Choroid plexus epithelial cell (primary cell): ENCODE measurements around the gene EIPR1.

ENCODE experiments used
- DNase-seq: peaks from one replicate; pipeline ENCODE4 v3.0.0-alpha.2; 2010; ENCODE audit warnings: low read depth
- H3K4me3 ChIP-seq: 2 replicates; pipeline ENCODE4 v1.5.1; 2011; ENCODE audit warnings: low read depth, mild to moderate bottlenecking, control low read depth, low read length, moderate library complexity
- CTCF ChIP-seq: conservative IDR thresholded peaks from 2 replicates; pipeline ENCODE4 v1.5.1; 2011; ENCODE audit warnings: low read depth, mild to moderate bottlenecking, control low read depth, inconsistent platforms, low read length, moderate library complexity

The EIPR1 gene

DNA sequence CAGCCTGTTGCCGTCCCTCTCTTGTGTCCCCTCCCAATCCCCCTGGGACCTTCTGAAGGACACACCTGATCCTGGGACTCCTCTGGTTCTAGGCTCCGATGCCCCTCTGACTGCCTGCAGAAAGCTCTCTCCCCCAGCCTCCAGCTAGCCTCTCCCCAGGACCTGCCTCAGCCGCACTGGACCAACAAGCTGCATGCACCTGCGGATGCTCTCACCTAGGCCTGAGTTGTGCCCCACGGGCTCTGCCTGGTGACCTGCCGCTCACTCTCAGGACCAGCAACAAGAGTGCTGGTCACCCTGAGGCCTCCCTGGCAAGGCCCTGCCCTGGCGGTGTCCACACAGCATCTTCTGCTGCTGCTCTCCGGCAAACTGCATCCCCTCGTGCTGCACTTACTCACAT, 63.0 kb downstream of the EIPR1 start:
- DNase-seq, result no peak
- TF ChIP-seq CTCF, result no peak
- H3K4me3 ChIP-seq, result no peak overlapping the region

GRCh38 chr2:3313781-3314375, 63.7 kb downstream of the EIPR1 start:
- DNase-seq, result peak; percentile 16
- H3K4me3 ChIP-seq, result no peak overlapping the region
- TF ChIP-seq CTCF, result no peak

GRCh38 chr2:3312576-3313345, 64.9 kb downstream of the EIPR1 start:
- TF ChIP-seq CTCF, result no peak
- no peak overlapping the region for H3K4me3 ChIP-seq
- DNase-seq, result no peak

DNA sequence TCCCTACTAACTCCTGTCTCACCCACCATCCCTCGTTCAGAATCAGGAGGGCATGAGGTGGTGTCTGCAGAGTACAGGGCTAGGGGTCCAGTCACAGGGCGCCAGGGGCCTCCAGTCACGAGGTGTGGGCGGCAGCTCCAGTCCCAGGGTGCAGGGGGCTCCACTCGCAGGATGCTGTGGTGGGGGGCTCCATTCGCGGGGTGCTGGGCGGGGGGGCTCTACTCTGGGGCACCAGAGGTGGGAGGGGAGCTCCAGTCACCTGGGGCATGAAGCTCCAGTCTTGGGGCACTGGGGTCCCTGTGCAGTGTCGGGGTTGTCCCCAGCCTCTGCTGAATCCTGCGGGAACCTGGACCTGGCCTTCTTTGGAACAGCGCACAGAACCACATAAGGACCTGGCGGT, 66.0 kb downstream of the EIPR1 start:
- no peak for DNase-seq
- TF ChIP-seq CTCF, result no peak
- no peak overlapping the region for H3K4me3 ChIP-seq

DNA sequence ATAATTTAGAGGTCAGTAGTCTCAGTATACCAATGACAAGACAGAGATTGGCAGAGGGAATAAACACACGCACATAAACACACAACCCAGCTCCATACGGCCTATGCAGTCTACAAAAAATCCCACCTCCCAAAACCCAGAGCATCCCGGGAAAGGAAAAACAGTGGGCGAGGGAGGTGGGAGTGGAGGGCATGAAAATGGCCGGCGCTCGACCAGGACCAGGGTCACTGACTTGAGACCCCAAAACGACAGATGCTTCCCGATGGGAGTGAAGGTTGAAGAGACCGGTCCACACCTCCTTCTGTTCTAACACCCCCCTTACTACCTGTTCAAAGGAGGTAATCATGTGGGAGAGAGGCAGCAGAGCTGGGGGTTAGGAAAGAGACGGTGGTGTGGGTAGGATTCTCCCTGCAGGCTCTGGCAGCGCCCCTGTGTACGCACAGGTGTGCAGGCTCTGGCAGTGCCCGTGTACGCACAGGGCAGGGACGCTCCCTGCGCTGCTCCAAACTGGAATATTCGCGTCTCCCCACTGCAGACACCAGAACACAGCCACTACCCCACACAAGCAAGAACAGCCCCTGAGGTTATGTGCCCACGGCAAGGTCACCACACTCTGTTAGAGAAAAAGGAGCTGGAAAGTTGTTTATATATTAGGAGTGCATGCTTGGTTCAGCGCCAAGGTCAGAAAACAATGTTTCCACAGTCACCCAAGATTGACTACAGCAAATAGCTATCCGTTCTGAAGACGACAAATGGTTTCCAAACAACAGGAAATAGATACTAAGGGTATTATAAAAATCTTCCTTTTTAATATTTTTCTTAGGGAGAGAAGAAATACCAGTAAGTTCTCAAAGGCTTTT, 67.9 kb downstream of the EIPR1 start:
- peak; percentile 7 for DNase-seq
- TF ChIP-seq CTCF, result no peak
- no peak overlapping the region for H3K4me3 ChIP-seq

DNA sequence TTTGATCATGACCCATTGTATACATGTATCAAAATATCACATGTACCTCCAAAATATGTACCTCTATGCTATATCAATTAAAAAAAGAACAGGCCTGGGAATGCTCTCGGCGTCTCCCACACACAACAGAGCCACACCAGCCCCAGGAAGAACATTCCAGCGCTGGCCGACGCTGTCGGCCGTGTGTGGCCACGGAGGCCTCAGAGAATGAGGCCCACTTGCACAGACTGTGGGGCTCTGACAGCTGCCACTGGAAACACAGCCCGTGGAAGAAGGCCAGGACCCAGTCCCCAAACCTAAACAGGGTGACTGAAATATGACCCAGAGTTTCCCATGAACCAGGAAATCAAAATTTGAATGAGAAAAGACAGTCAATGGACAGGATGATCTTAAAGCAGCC, 69.7 kb downstream of the EIPR1 start:
- no peak overlapping the region for H3K4me3 ChIP-seq
- DNase-seq, result no peak
- TF ChIP-seq CTCF, result no peak
